Neural progenitor cell (in vitro differentiated cells): Measurements from ENCODE around the gene NBEA. TPM values are rescaled to one million over a fixed set of nuclear protein-coding genes. Genes with fewer than 3 reads are reported as not detected.

ENCODE experiments used
- DNase-seq: peaks from one replicate; pipeline ENCODE4 v3.0.0-alpha.2; 2016; ENCODE audit warnings: low spot score
- H2AFZ ChIP-seq: fragments of 200-600 bp; sonication (generic); replicated peaks from 2 replicates; pipeline ENCODE4 v1.6.1; 2016; ENCODE audit warnings: antibody characterized with exemption
- H3F3A ChIP-seq: fragments of 200-600 bp; sonication (generic); 2 replicates; pipeline ENCODE4 v1.6.1; 2016; ENCODE audit warnings: antibody characterized with exemption, low read depth
- H3K27ac ChIP-seq: fragments of 200-600 bp; sonication (generic); 2 replicates; pipeline ENCODE4 v1.5.1; 2016; ENCODE audit warnings: mild to moderate bottlenecking
- H3K27me3 ChIP-seq: fragments of 200-600 bp; sonication (generic); 2 replicates; pipeline ENCODE4 v1.6.1; 2016; ENCODE audit warnings: mild to moderate bottlenecking, moderate library complexity
- H3K36me3 ChIP-seq: fragments of 200-600 bp; sonication (generic); 2 replicates; pipeline ENCODE4 v1.5.1; 2016
- H3K4me1 ChIP-seq: fragments of 200-600 bp; sonication (generic); 2 replicates; pipeline ENCODE4 v1.6.1; 2016; ENCODE audit warnings: mixed run types
- H3K4me2 ChIP-seq: fragments of 200-600 bp; sonication (generic); 2 replicates; pipeline ENCODE4 v1.6.1; 2016
- H3K4me3 ChIP-seq: fragments of 200-600 bp; sonication (generic); 2 replicates; pipeline ENCODE4 v1.5.1; 2016
- H3K79me2 ChIP-seq: fragments of 200-600 bp; sonication (generic); 2 replicates; pipeline ENCODE4 v1.6.1; 2016; ENCODE audit warnings: low read depth
- H3K9ac ChIP-seq: fragments of 200-600 bp; sonication (generic); 2 replicates; pipeline ENCODE4 v1.6.1; 2016
- H3K9me3 ChIP-seq: fragments of 200-600 bp; sonication (generic); 2 replicates; pipeline ENCODE4 v1.5.1; 2016; ENCODE audit warnings: low read depth
- H4K20me1 ChIP-seq: fragments of 200-600 bp; sonication (generic); 2 replicates; pipeline ENCODE4 v1.6.1; 2016; ENCODE audit warnings: low read depth
- H3K27ac Mint-ChIP-seq: 3 replicates; pipeline ENCODE4 v1.8.0; 2021; ENCODE audit warnings: mixed read lengths
- H3K27me3 Mint-ChIP-seq: 2 replicates; pipeline ENCODE4 v1.8.0; 2022; ENCODE audit warnings: low read depth, mild to moderate bottlenecking, inconsistent platforms, moderate library complexity, mixed read lengths; ENCODE audit not compliant: insufficient read depth
- H3K36me3 Mint-ChIP-seq: 3 replicates; pipeline ENCODE4 v1.8.0; 2021; ENCODE audit warnings: mixed read lengths
- H3K4me1 Mint-ChIP-seq: 3 replicates; pipeline ENCODE4 v1.8.0; 2021; ENCODE audit warnings: mixed read lengths
- H3K4me3 Mint-ChIP-seq: 3 replicates; pipeline ENCODE4 v1.8.0; 2021; ENCODE audit warnings: mild to moderate bottlenecking, moderate library complexity, mixed read lengths
- H3K9me3 Mint-ChIP-seq: 3 replicates; pipeline ENCODE4 v1.8.0; 2020; ENCODE audit warnings: mixed read lengths
- EZH2 ChIP-seq: fragments of 200-600 bp; sonication (generic); IDR thresholded peaks from 2 replicates; pipeline ENCODE4 v1.6.1; 2017; ENCODE audit warnings: antibody characterized with exemption, mild to moderate bottlenecking, moderate library complexity
- EZH2phosphoT487 ChIP-seq: fragments of 200-600 bp; sonication (generic); IDR thresholded peaks from 2 replicates; pipeline ENCODE4 v1.6.1; 2017; ENCODE audit warnings: antibody characterized with exemption
- total RNA-seq: library from RNA; depleted of rRNA; stranded (reverse); fragments of >200 nt; gene quantifications from 2 replicates; pipeline ENCODE4 v1.2.3, GENCODE V29; 2015; ENCODE audit warnings: low replicate concordance
- TF ChIP-seq, protein P1 (sequence below): fragments of 200-600 bp; sonication (generic); IDR thresholded peaks from 2 replicates; pipeline ENCODE4 v1.5.1; 2017; ENCODE audit warnings: antibody characterized with exemption, mild to moderate bottlenecking

The NBEA gene
- total RNA-seq, 1 donor from 2014 or later, result 31.0 TPM

DNA sequence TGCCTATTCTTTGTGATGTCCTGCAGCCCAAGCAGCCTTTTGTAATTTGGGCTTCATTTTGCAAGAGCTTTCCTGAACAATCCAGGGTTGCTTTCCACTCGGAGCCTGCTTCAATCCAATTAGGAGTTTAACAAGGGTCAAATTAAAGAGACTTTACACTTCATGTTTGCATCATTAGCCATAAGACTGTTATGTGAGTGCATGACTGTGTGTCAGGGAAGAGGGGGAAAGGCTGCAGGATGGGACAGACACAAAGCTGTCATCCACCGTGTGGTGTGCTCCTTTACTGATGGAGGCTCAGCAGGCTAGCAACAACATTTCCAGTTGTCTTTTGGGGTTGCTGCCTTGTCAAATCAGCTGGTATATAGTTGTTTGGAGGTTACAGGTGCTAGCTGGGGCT lies 558.1 kb downstream of the NBEA start:
- peak overlapping the region; percentile 30 for H3K27ac Mint-ChIP-seq
- DNase-seq, result peak; percentile 77
- no peak overlapping the region for H3K4me3 Mint-ChIP-seq

DNA sequence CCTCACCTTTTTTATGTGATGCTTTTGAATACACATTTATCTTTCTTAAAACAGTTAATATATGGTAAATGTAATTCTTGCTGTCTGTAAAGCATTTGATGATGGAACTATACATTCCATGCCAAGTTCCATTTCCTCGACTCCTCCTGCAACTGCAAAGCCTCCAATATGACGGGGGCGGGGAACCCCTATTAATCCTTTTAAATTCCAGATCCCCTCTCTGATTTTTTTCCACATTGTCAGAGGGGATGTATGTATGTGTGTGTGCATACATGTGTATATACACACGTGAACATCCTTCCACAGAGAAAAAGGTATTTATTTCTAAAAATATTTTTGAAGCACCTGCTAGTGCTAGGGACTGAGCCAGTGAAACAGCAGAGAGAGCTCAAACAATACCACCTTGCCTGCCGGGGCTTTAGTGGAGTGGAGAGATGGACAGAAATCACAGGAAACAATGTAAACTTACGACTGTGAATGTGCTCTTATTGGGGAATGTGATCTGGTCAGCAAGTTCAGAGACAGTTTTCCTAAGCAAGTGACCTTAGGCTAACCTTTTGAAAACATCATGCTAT lies 559.7 kb downstream of the NBEA start:
- H3K4me1 Mint-ChIP-seq, result peaks cover 39% of the 10 kb centered on the region
- no peaks in the 10 kb centered on the region for H3K36me3 Mint-ChIP-seq
- no peak for TF ChIP-seq EZH2
- no peak for TF ChIP-seq EZH2phosphoT487
- TF ChIP-seq, protein P1, sequence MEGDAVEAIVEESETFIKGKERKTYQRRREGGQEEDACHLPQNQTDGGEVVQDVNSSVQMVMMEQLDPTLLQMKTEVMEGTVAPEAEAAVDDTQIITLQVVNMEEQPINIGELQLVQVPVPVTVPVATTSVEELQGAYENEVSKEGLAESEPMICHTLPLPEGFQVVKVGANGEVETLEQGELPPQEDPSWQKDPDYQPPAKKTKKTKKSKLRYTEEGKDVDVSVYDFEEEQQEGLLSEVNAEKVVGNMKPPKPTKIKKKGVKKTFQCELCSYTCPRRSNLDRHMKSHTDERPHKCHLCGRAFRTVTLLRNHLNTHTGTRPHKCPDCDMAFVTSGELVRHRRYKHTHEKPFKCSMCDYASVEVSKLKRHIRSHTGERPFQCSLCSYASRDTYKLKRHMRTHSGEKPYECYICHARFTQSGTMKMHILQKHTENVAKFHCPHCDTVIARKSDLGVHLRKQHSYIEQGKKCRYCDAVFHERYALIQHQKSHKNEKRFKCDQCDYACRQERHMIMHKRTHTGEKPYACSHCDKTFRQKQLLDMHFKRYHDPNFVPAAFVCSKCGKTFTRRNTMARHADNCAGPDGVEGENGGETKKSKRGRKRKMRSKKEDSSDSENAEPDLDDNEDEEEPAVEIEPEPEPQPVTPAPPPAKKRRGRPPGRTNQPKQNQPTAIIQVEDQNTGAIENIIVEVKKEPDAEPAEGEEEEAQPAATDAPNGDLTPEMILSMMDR, result no peak
- H3K27me3 Mint-ChIP-seq, result no peaks in the 10 kb centered on the region
- peak overlapping the region; percentile 51 for H3K4me2 ChIP-seq
- no peaks in the 10 kb centered on the region for H3K9me3 Mint-ChIP-seq
- H3K9me3 ChIP-seq, result no peaks in the 10 kb centered on the region
- no peak overlapping the region for H3K27ac Mint-ChIP-seq
- H3K27ac ChIP-seq, result no peak overlapping the region
- no peaks in the 10 kb centered on the region for H3K79me2 ChIP-seq
- H3K4me1 ChIP-seq, result peaks cover 41% of the 10 kb centered on the region
- no peaks in the 10 kb centered on the region for H3K36me3 ChIP-seq
- H3K4me3 Mint-ChIP-seq, result no peak overlapping the region
- no peak overlapping the region for H2AFZ ChIP-seq
- H3K9ac ChIP-seq, result no peak overlapping the region
- H4K20me1 ChIP-seq, result peaks cover 35% of the 10 kb centered on the region
- H3K27me3 ChIP-seq, result no peaks in the 10 kb centered on the region
- no peak for DNase-seq
- H3F3A ChIP-seq, result peaks cover 25% of the 10 kb centered on the region
- no peak overlapping the region for H3K4me3 ChIP-seq

More for the DNA sequence above, 558.1 kb downstream of the NBEA start:
- peaks cover 41% of the 10 kb centered on the region for H3K4me1 ChIP-seq
- no peaks in the 10 kb centered on the region for H3K36me3 ChIP-seq
- H3K79me2 ChIP-seq, result no peaks in the 10 kb centered on the region
- peak overlapping the region; percentile 51 for H3K4me2 ChIP-seq
- H3K36me3 Mint-ChIP-seq, result no peaks in the 10 kb centered on the region
- peak overlapping the region; percentile 10 for H3K4me3 ChIP-seq
- TF ChIP-seq EZH2 (no peak), EZH2phosphoT487 (peak; percentile 88)
- TF ChIP-seq, protein P1, result no peak
- no peaks in the 10 kb centered on the region for H3K9me3 Mint-ChIP-seq
- H3K27me3 ChIP-seq, result no peaks in the 10 kb centered on the region
- no peak overlapping the region for H3K9ac ChIP-seq
- peaks cover 39% of the 10 kb centered on the region for H3K4me1 Mint-ChIP-seq
- H3F3A ChIP-seq, result peaks cover 25% of the 10 kb centered on the region
- no peaks in the 10 kb centered on the region for H3K27me3 Mint-ChIP-seq
- no peak overlapping the region for H2AFZ ChIP-seq
- no peaks in the 10 kb centered on the region for H3K9me3 ChIP-seq
- peaks cover 35% of the 10 kb centered on the region for H4K20me1 ChIP-seq
- peak overlapping the region; percentile 2 for H3K27ac ChIP-seq

DNA sequence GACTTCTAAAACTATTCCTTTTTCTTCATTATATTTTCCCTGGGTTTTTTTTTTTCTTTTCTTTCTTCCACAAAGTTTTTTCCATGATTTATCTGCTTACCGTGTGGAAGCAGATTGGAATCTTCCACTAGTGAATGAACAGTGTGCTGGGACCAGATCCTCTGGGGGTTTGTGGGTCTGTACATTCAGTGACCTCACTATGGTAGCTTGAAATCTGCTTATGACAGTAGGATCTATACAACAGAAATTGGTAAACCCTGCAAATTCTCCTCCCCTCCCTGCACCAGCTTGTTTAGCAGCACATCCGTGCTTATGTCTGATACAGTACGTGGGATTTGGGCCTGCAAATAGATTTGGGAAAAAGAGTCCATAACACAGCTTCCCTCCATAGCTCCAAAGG lies 560.4 kb downstream of the NBEA start:
- no peak overlapping the region for H3K27ac Mint-ChIP-seq
- no peak overlapping the region for H3K4me2 ChIP-seq
- H3K4me3 Mint-ChIP-seq, result no peak overlapping the region

More for the DNA sequence above, 560.4 kb downstream of the NBEA start:
- H3K9me3 ChIP-seq, result no peaks in the 10 kb centered on the region
- H3K36me3 ChIP-seq, result no peaks in the 10 kb centered on the region
- peaks cover 41% of the 10 kb centered on the region for H3K4me1 ChIP-seq
- no peaks in the 10 kb centered on the region for H3K79me2 ChIP-seq
- Mint-ChIP-seq H3K9me3 (no peaks in the 10 kb centered on the region), H3K27me3 (no peaks in the 10 kb centered on the region), H3K36me3 (no peaks in the 10 kb centered on the region), H3K4me1 (peaks cover 39% of the 10 kb centered on the region)
- no peak overlapping the region for H2AFZ ChIP-seq
- H4K20me1 ChIP-seq, result peaks cover 35% of the 10 kb centered on the region
- peaks cover 25% of the 10 kb centered on the region for H3F3A ChIP-seq
- H3K4me3 ChIP-seq, result no peak overlapping the region
- H3K27ac ChIP-seq, result no peak overlapping the region
- TF ChIP-seq EZH2 (no peak), EZH2phosphoT487 (no peak)
- TF ChIP-seq, protein P1, result no peak
- no peak overlapping the region for H3K9ac ChIP-seq
- H3K27me3 ChIP-seq, result no peaks in the 10 kb centered on the region
- DNase-seq, result no peak
